Neural progenitor cell (in vitro differentiated cells): Measurements from ENCODE around the gene EFNA5.

Experiments used
- CTCF ChIP-seq: fragments of 200-600 bp; sonication (generic); IDR thresholded peaks from 2 replicates; pipeline ENCODE4 v1.5.1; 2017; ENCODE audit warnings: antibody characterized with exemption, mild to moderate bottlenecking
- EZH2 ChIP-seq: fragments of 200-600 bp; sonication (generic); IDR thresholded peaks from 2 replicates; pipeline ENCODE4 v1.6.1; 2017; ENCODE audit warnings: antibody characterized with exemption, mild to moderate bottlenecking, moderate library complexity
- EZH2phosphoT487 ChIP-seq: fragments of 200-600 bp; sonication (generic); IDR thresholded peaks from 2 replicates; pipeline ENCODE4 v1.6.1; 2017; ENCODE audit warnings: antibody characterized with exemption

- TF ChIP-seq CTCF (no peak), EZH2phosphoT487 (no peak), EZH2 (no peak)
Observed at GRCh38 chr5:107687404-107687803, 16.7 kb upstream of the EFNA5 start.
